Transverse colon (tissue), 4 donors: ENCODE results near the gene TUT4.

Source experiments
- EP300 ChIP-seq: sonication (generic); formaldehyde crosslinking; IDR thresholded peaks from one replicate; pipeline ENCODE4 v1.6.1; 2017; ENCODE audit warnings: antibody characterized with exemption, low read depth
- POLR2A ChIP-seq: fragments of 450-650 bp; IDR thresholded peaks from one replicate; pipeline ENCODE4 v1.6.1; 2016; ENCODE audit warnings: antibody characterized with exemption, mild to moderate bottlenecking, moderate library complexity
- POLR2AphosphoS5 ChIP-seq, 3 donors: sonication (generic); formaldehyde crosslinking; IDR thresholded peaks; one replicate each; pipeline ENCODE4 v1.6.1; 2016; ENCODE audit warnings: antibody characterized with exemption in 3 of 3
- TF ChIP-seq, protein P1 (sequence below), 5 experiments: fragments of 200-600 bp in 3 of 5; fragments of 450-650 bp in 2 of 5; sonication (generic) in 3 of 5; IDR thresholded peaks; 1 replicate in 2 of 5; 2 replicates in 3 of 5; pipeline ENCODE4 v1.5.1; 2016 to 2017; ENCODE audit warnings: antibody characterized with exemption in 5 of 5, inconsistent platforms in 3 of 5, mild to moderate bottlenecking in 2 of 5, moderate library complexity in 1 of 5

- TF ChIP-seq, protein P1, sequence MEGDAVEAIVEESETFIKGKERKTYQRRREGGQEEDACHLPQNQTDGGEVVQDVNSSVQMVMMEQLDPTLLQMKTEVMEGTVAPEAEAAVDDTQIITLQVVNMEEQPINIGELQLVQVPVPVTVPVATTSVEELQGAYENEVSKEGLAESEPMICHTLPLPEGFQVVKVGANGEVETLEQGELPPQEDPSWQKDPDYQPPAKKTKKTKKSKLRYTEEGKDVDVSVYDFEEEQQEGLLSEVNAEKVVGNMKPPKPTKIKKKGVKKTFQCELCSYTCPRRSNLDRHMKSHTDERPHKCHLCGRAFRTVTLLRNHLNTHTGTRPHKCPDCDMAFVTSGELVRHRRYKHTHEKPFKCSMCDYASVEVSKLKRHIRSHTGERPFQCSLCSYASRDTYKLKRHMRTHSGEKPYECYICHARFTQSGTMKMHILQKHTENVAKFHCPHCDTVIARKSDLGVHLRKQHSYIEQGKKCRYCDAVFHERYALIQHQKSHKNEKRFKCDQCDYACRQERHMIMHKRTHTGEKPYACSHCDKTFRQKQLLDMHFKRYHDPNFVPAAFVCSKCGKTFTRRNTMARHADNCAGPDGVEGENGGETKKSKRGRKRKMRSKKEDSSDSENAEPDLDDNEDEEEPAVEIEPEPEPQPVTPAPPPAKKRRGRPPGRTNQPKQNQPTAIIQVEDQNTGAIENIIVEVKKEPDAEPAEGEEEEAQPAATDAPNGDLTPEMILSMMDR (IDR thresholded peaks at IDR 0.05), result no peak
- TF ChIP-seq POLR2A, result peak; percentile 28
- TF ChIP-seq EP300, result no peak
- TF ChIP-seq POLR2AphosphoS5 (IDR thresholded peaks at IDR 0.05), result peak in 2 of 3 donors; percentile 5 to 26
These were observed 722 bp upstream of the TUT4 start for GRCh38 chr1:52553362-52554266.
